Anterior cingulate cortex (tissue), 58 donors: ENCODE data around the gene ITSN1.

Source experiments
- DNase-seq, 58 donors: peaks; one replicate each; lab custom pipeline; 2025; lab: John Stamatoyannopoulos, UW

Gene ITSN1

DNA sequence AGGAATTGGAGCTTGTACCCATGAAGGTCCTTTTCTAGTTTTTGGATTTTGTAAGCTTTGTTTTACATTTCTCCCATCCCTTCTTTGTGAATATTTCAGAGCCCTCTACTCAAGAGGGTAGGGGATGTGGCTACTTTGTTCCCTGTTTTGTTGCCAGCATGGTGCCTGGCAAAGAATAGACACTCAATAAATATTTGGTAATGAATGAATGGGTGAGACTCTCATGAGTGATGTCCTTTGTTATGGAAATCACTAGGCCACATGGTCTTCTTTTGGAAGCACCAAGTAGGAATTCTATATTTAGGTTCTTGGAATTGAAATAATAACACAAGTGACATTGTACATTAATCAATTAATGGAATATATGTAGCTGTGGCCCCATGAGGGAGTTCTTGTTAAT lies 300.1 kb downstream of the ITSN1 start:
- DNase-seq, result no peak

DNA sequence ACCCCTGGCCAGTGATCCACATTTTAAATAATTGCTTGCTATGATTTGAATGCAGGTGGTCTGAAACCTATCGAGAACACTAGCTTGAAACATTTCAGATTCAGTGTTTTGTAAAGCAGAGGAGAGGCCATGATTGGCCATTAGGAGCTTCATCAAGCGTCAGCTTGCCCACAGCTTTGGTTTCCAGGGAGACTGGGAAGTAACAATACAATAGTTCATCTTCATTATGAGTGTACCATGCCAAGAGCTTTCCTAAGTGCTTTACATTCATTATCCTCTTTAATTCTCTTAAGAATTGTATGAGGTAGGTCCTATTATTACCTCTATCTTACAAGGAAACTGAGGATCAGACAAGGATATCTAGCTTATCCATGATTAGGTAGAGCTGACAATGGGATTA lies 301.0 kb downstream of the ITSN1 start:
- DNase-seq, result no peak

DNA sequence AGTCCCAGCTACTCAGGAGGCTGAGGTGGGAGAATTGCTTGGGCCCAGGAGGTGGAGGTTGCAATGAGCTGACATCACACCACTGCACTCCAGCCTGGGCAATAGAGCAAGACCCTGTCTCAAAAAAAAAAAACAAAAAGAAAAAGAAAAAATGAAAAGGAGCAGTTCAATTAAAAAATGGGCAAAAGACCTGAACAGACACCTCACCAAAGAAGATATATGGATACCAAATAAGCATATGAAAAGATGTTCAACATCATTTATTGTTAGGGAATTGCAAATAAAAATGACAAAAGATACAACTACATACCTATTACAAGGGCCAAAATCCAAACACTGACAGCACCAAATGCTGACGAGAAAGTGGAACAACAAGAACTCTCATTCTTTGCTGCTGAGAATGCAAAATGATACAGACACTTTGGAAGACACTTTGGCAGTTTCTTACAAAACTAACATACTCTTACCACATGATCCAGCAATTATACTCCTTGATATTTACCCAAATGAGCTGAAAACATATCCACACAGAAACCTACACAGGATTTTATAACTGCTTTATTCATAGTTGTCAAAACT lies 302.0 kb downstream of the ITSN1 start:
- DNase-seq, result no peak

DNA sequence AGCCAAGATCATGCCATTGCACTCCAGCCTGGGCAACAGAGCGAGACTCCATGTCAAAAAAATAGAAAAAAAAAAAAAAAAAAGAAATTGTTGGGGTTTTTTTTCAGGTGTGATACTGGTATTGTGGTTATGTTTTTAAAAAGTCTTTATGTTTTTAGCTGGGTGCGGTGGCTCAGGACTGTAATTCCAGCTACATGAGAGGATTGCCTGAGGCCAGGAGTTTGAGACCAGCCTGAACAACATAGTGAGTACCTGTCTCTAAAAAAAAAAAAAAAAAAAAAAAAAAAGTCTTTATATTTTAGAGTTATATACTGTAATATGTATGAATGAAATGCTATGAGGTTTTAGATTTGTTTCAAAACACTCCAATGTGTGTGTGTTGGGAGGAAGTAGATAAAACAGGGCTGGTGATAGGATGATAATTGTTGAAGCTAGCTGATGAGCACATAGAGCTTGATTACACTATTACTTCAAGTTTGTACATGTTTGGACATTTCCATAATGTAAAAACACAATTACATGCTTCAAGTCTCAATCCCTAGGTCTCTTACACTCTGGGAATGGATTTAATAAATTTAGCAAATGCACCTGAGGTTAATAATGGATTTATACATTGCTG lies 303.5 kb downstream of the ITSN1 start:
- no peak for DNase-seq

DNA sequence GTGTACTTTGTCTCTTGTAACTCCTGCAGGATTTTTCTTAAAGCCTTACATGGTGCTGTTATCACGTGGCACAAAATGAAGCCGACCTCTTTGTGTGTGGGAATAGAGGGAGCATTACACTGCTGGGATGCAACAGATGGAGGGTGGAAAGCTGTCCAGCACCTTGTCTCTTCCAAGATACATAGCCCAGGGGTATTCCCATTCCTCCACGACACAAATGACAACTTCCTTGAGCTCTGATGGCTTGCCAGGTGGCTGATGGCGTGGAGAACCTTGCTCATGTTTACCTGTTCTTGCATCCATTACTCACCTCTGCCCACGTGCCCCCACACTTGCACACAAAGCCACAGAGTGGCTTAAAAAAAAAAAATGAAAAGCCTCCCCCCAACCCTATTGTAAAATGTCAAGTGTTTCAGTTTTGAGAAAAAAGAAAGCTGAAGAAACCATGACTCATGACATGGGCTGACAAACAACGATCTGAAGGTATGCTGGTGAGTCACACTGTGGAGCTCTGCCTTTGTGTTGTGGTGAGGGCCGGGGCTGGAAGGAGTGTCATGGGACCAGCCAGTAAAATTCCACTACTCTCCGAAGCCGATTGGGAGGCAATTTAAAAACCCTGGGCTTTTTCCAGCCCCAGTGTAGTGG lies 305.3 kb downstream of the ITSN1 start:
- DNase-seq, result peak in 48 of 58 donors; percentile 34 to 90 (median 72)

DNA sequence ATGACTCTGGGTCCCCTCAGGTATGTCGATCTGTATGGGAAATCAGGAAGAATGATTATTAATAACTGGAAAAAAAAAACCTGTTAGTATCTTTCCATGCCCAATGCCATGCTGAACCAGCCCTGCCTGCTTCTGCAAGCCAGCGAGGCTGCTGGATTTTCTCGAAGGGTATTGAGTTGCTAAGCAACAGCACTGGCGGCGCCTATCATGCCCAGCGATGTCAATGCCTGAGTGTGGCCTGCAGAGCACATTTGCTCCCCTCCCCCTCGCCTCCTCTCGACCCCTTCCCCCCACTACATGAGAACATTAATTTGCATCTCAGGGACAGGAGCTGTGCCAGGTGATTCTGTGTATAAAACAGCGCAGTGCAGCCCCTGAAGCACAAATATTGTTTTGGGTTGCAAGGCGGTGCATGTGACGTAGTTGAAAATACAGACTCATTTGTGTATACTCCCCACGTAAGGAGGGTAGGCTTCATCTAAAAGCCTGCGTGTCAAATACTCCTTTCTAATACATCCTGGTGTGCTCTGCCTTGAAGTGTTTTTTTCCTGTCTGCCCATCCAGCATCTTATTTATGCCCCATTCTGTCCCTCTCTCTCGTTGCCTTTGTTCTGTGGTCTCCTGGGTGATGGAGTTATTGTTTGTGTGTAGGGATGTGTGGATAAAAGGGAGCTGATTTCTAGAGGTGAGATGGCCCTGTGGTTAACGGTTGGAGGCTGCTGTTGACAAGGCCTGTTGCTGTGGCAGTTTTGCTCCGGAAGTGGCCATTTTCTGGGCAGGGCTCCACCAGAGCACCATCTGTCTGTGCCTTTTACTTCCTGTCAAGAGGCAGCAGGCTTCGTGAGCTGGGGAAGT lies 306.0 kb downstream of the ITSN1 start:
- DNase-seq, result peak in 57 of 58 donors; percentile 8 to 90 (median 73)

DNA sequence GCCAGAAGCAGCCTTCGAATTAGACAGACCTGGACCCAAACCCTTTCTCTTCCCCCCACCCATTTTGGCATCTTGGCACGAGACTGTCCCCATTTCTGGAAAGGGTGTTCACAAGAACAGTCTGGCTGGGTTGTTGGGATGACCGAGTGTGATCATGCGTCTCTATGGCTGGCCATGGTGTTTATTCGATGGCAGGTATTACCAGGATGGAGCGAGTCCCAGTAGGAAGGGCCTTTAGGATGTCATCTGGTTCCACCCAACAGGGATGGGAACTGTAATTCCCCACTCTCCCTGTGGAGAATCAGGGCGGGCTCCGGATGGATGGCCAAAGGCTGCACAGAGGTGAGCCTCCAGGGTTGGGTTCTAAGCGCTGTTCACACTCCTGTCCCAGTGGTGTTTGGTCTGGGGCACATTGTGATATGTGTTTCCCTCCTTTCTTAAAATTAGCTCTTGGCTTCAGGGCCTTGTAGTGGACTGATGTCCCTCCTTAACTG lies 306.7 kb downstream of the ITSN1 start:
- DNase-seq, result peak in 1 of 58 donors; percentile 11
